HepG2 (cell line): ENCODE measurements around the gene ARIH2. TPM values are rescaled to one million over a fixed set of nuclear protein-coding genes. Genes with fewer than 3 reads are reported as not detected.

Experiments used
- ATAC-seq: fragments of 200-7000 bp; cut with Tn5 transposase; 3 replicates; pipeline ENCODE4 v1.9.1; 2020; ENCODE audit warnings: mild to moderate bottlenecking, moderate library complexity
- BruUV-seq: library from RNA; stranded (reverse); fragments of 400-500 nt; replicated peaks from 2 replicates; lab custom pipeline; 2021; lab: Mats Ljungman, UMichigan
- CTCF ChIA-PET: fragments of 300-600 bp; formaldehyde crosslinking; extraction: SDS; loops from one replicate; lab custom pipeline; 2021; ENCODE audit warnings: low total read pairs, inconsistent platforms, low intra/inter-chr PET ratio; lab: Yijun Ruan, JAX
- POLR2A ChIA-PET: fragments of 350-600 bp; sonication (Branson Sonifier 250); formaldehyde crosslinking; loops from one replicate; lab custom pipeline; 2020; ENCODE audit warnings: antibody characterized with exemption, inconsistent platforms; lab: Yijun Ruan, JAX
- DNase-seq: peaks from one replicate; pipeline ENCODE4 v3.0.0-alpha.2; 2015; ENCODE audit warnings: low spot score
- FAIRE-seq: peaks from 3 replicates; lab custom pipeline; 2011; peaks lifted over from hg19 to GRCh38; lab: Jason Lieb, UNC
- H2AFZ ChIP-seq: one replicate; pipeline ENCODE4 v1.6.1; 2011; ENCODE audit warnings: low read length, inconsistent platforms
- H3K27ac ChIP-seq: fragments of 300-600 bp; 3 replicates; pipeline ENCODE4 v1.8.0; 2011; ENCODE audit warnings: mixed run types, mild to moderate bottlenecking, mixed read lengths, low read length, inconsistent platforms; ENCODE audit not compliant: insufficient read depth; ENCODE audit errors: extremely low read length
- H3K27me3 ChIP-seq, 2 experiments: fragments of 200-600 bp in 1 of 2; 2 replicates in 1 of 2; 3 replicates in 1 of 2; pipeline versions ENCODE4 v1.6.0 to v1.8.0; 2011; ENCODE audit warnings: low read length in 2 of 2, mild to moderate bottlenecking in 2 of 2, moderate library complexity in 2 of 2, inconsistent platforms in 1 of 2; ENCODE audit not compliant: insufficient read depth in 2 of 2, control insufficient read depth in 1 of 2
- H3K36me3 ChIP-seq, 2 experiments: fragments of 200-600 bp in 1 of 2; replicated peaks in 1 of 2; 2 replicates in 1 of 2; 3 replicates in 1 of 2; pipeline versions ENCODE4 v1.5.1 to v1.8.0; 2011; ENCODE audit warnings: low read length in 2 of 2, inconsistent platforms in 1 of 2; ENCODE audit not compliant: insufficient read depth in 2 of 2, control insufficient read depth in 1 of 2
- H3K4me1 ChIP-seq: 2 replicates; pipeline ENCODE4 v1.5.1; 2012; ENCODE audit warnings: low read length, inconsistent platforms; ENCODE audit not compliant: insufficient read depth
- H3K4me2 ChIP-seq: 2 replicates; pipeline ENCODE4 v1.6.0; 2011; ENCODE audit warnings: low read depth, low read length, inconsistent platforms
- H3K4me3 ChIP-seq, 3 experiments: fragments of 200-600 bp in 1 of 3; sonication (generic), shearing (Covaris generic) in 1 of 3; replicated peaks in 1 of 3; 2 replicates each; pipeline ENCODE4 v1.5.1; 2011 to 2016; ENCODE audit warnings: low read length in 3 of 3, inconsistent platforms in 2 of 3, low read depth in 2 of 3, mild to moderate bottlenecking in 2 of 3, control low read depth in 1 of 3, mixed read lengths in 1 of 3; ENCODE audit not compliant: insufficient read depth in 1 of 3
- H3K79me2 ChIP-seq: one replicate; pipeline ENCODE4 v1.6.1; 2011; ENCODE audit warnings: low read length, inconsistent platforms; ENCODE audit not compliant: insufficient read depth
- H3K9ac ChIP-seq: 2 replicates; pipeline ENCODE4 v1.6.0; 2011; ENCODE audit warnings: mild to moderate bottlenecking, low read depth, low read length, inconsistent platforms; ENCODE audit not compliant: insufficient read depth
- H3K9me3 ChIP-seq: 2 replicates; pipeline ENCODE4 v1.5.1; 2012; ENCODE audit warnings: mild to moderate bottlenecking, low read length
- H4K20me1 ChIP-seq: 2 replicates; pipeline ENCODE4 v1.6.0; 2011; ENCODE audit warnings: inconsistent platforms, mild to moderate bottlenecking, low read length, moderate library complexity; ENCODE audit not compliant: insufficient read depth
- GATAD1 ChIP-seq: IDR thresholded peaks from 2 replicates; pipeline ENCODE4 v1.6.1; 2016; ENCODE audit warnings: missing genetic modification reagents, missing compliant biosample characterization
- HNRNPL ChIP-seq: fragments of 200-400 bp; formaldehyde crosslinking; IDR thresholded peaks from 2 replicates; pipeline ENCODE4 v1.6.1; 2017; ENCODE audit warnings: mild to moderate bottlenecking, low read depth, low read length
- HNRNPLL ChIP-seq: fragments of 200-400 bp; formaldehyde crosslinking; IDR thresholded peaks from 2 replicates; pipeline ENCODE4 v1.6.1; 2017; ENCODE audit warnings: mild to moderate bottlenecking, low read depth, low read length; ENCODE audit not compliant: poor library complexity, severe bottlenecking
- KLF9 ChIP-seq: IDR thresholded peaks from 2 replicates; pipeline ENCODE4 v1.6.1; 2016; ENCODE audit warnings: low read depth
- LBX2 ChIP-seq: sonication (generic); formaldehyde crosslinking; IDR thresholded peaks from 2 replicates; pipeline ENCODE4 v1.5.0; 2020; ENCODE audit warnings: missing genetic modification reagents, mild to moderate bottlenecking, borderline replicate concordance
- MAX ChIP-seq: IDR thresholded peaks from 2 replicates; pipeline ENCODE4 v1.6.1; 2012; ENCODE audit warnings: inconsistent platforms
- MIER2 ChIP-seq: IDR thresholded peaks from 2 replicates; pipeline ENCODE4 v1.6.1; 2016; ENCODE audit warnings: missing biosample characterization, missing genetic modification reagents
- MXI1 ChIP-seq: IDR thresholded peaks from 3 replicates; pipeline ENCODE4 v1.6.1; 2012; ENCODE audit warnings: low read depth, low read length, inconsistent platforms, borderline replicate concordance
- NR1H2 ChIP-seq: sonication (generic); formaldehyde crosslinking; IDR thresholded peaks from 2 replicates; pipeline ENCODE4 v1.8.1; 2022; ENCODE audit warnings: low read depth, missing genetic modification reagents, borderline replicate concordance
- POLR2G ChIP-seq: fragments of 200-400 bp; formaldehyde crosslinking; IDR thresholded peaks from 2 replicates; pipeline ENCODE4 v1.6.1; 2018; ENCODE audit warnings: mild to moderate bottlenecking, low read depth, low read length, moderate library complexity
- SALL2 ChIP-seq: sonication (generic); formaldehyde crosslinking; IDR thresholded peaks from 2 replicates; pipeline ENCODE4 v1.8.1; 2023; ENCODE audit warnings: mild to moderate bottlenecking, missing genetic modification reagents, inconsistent platforms
- SNAI1 ChIP-seq: sonication (generic); formaldehyde crosslinking; IDR thresholded peaks from 2 replicates; pipeline ENCODE4 v1.5.0; 2020; ENCODE audit warnings: mild to moderate bottlenecking, missing genetic modification reagents, borderline replicate concordance
- TCF12 ChIP-seq, 2 experiments: fragments of 450-650 bp in 1 of 2; sonication (generic) in 1 of 2; formaldehyde crosslinking in 1 of 2; IDR thresholded peaks; 2 replicates each; pipeline versions ENCODE4 v1.6.1 to v1.8.0; 2017 to 2022; ENCODE audit warnings: antibody characterized with exemption in 1 of 2, mild to moderate bottlenecking in 1 of 2, missing genetic modification reagents in 1 of 2, moderate library complexity in 1 of 2
- TEAD3 ChIP-seq: optimal IDR thresholded peaks from 2 replicates; pipeline ENCODE3; 2016; ENCODE audit warnings: borderline replicate concordance
- U2AF1 ChIP-seq: fragments of 200-400 bp; formaldehyde crosslinking; optimal IDR thresholded peaks from 2 replicates; pipeline ENCODE3; 2017; ENCODE audit warnings: mild to moderate bottlenecking, low read depth, low read length
- ZBTB4 ChIP-seq: sonication (generic); formaldehyde crosslinking; IDR thresholded peaks from 2 replicates; pipeline ENCODE4 v1.4.0; 2020; ENCODE audit warnings: missing genetic modification reagents, mild to moderate bottlenecking, borderline replicate concordance
- ZMYM3 ChIP-seq: sonication (generic); formaldehyde crosslinking; IDR thresholded peaks from 2 replicates; pipeline ENCODE4 v1.5.1; 2020; ENCODE audit warnings: mild to moderate bottlenecking, missing genetic modification reagents
- ZNF33A ChIP-seq: sonication (generic); formaldehyde crosslinking; IDR thresholded peaks from 2 replicates; pipeline ENCODE4 v1.5.1; 2020; ENCODE audit warnings: missing genetic modification reagents, mild to moderate bottlenecking, moderate library complexity, borderline replicate concordance
- ZNF569 ChIP-seq: sonication (generic); formaldehyde crosslinking; IDR thresholded peaks from 2 replicates; pipeline ENCODE4 v1.5.0; 2020; ENCODE audit warnings: mild to moderate bottlenecking, missing genetic modification reagents, moderate library complexity, borderline replicate concordance
- ZSCAN30 ChIP-seq: sonication (generic); formaldehyde crosslinking; IDR thresholded peaks from 2 replicates; pipeline ENCODE4 v1.5.0; 2020; ENCODE audit warnings: mild to moderate bottlenecking, missing genetic modification reagents
- WGBS: methylation state at CpG from one replicate; pipeline ENCODE4 v1.1.6; 2017; ENCODE audit warnings: low lambda C conversion rate; 5-methylcytosine and 5-hydroxymethylcytosine counted together
- in situ Hi-C: cut with HindIII; loops from 2 replicates; pipeline ENCODE4 v1.10.0; 2017; ENCODE audit warnings: low pct_unique_long_range_greater_than_20kb; ENCODE audit not compliant: extremely low pct_ligation_motif_present
- intact Hi-C: fragments of 100-400 bp; cut with micrococcal nuclease; formaldehyde crosslinking; loops from one replicate; pipeline ENCODE4 v1.10.0; 2022; ENCODE audit not compliant: unreplicated experiment
- polyA plus RNA-seq, 8 experiments: library from polyadenylated mRNA; depleted of rRNA in 3 of 8; stranded (reverse) in 7 of 8; unstranded in 1 of 8; fragments of >200 nt; fragmentation: Illumina TruSeq in 4 of 8; extraction: Trizol in 4 of 8; gene quantifications; 2 replicates each; pipeline versions ENCODE4 v1.2.1 to v1.2.3, GENCODE V29; 2011 to 2016; ENCODE audit warnings: low read depth in 4 of 8, missing spikeins in 1 of 8, mixed read lengths in 1 of 8; ENCODE audit not compliant: insufficient read depth in 1 of 8
- total RNA-seq, 5 experiments: library from RNA; depleted of rRNA; stranded (reverse); fragments of >200 nt; fragmentation: Illumina TruSeq; extraction: Trizol; gene quantifications; 2 replicates each; pipeline ENCODE4 v1.2.3, GENCODE V29; 2016; ENCODE audit warnings: low read depth in 1 of 5

Gene ARIH2
- total and polyA plus RNA-seq, 2 of the 13 experiments (the other 11 are each of a cell fraction or from before 2014, with no cell fraction given), result 64.8 to 83.3 TPM

GRCh38 chr3:49022688-49023171 lies 104.1 kb downstream of the ARIH2 start:
- Histone ChIP-seq H3K9me3 (no peaks in the 10 kb centered on the region), H3K4me2 (peak overlapping the region; percentile 89), H4K20me1 (no peaks in the 10 kb centered on the region), H3K4me3 (peak overlapping the region; percentile 80 to 96 (median 89)), H3K36me3 (peaks cover 16 to 30% of the 10 kb centered on the region in 2 experiments), H2AFZ (no peak overlapping the region), H3K27ac (peak overlapping the region; percentile 99), H3K9ac (peak overlapping the region; percentile 99), H3K79me2 (peaks cover 27% of the 10 kb centered on the region), H3K27me3 (no peaks in the 10 kb centered on the region; a peak in 1 of 5 replicates), H3K4me1 (peaks cover 50% of the 10 kb centered on the region)
- FAIRE-seq (no peak), ATAC-seq (no peak), DNase-seq (peak; percentile 39)
- WGBS, result 0% methylated on average over 2 of the region's 12 CpGs
- POLR2A ChIA-PET, result interaction anchor here (0.9 to 11.1 kb wide), 9 partner anchors 13 to 549 kb away, joined by 3 to 280 read pairs (median 12); partner anchors contain the start of genes LAMB2, QARS1, QRICH1 and RHOA
- CTCF ChIA-PET, result no interaction called here
- no TSS peak for BruUV-seq
- in situ Hi-C loops, result no loop called here
- intact Hi-C loops, result loop anchor here (5.0 kb wide), 1 partner anchor 70 kb away; the partner anchor contains the start of gene QRICH1
- TF ChIP-seq GATAD1 (no peak), U2AF1 (no peak), MAX (peak; percentile 20; the same call in 1 of the 2 replicates), NR1H2 (CRISPR knock-in tag) (no peak), MXI1 (0 out of 3 replicates have a peak, but pooled peaks have one; percentile 2), LBX2 (CRISPR knock-in tag) (no peak), SALL2 (0 out of 2 replicates have a peak, but pooled peaks have one; percentile 17), TEAD3 (peak; percentile 33), ZBTB4 (CRISPR knock-in tag) (no peak), ZSCAN30 (CRISPR knock-in tag) (peak; percentile 6; the same call in 1 of the 2 replicates), SNAI1 (CRISPR knock-in tag) (no peak), ZNF569 (CRISPR knock-in tag) (no peak), TCF12 (IDR thresholded peaks at IDR 0.05) (no peak), TCF12 (CRISPR knock-in tag; IDR thresholded peaks at IDR 0.05) (no peak), HNRNPLL (no peak), KLF9 (CRISPR knock-in tag) (0 out of 2 replicates have a peak, but pooled peaks have one; percentile 21), ZNF33A (CRISPR knock-in tag) (no peak), HNRNPL (0 out of 2 replicates have a peak, but pooled peaks have one; percentile 26), MIER2 (CRISPR knock-in tag) (no peak), ZMYM3 (CRISPR knock-in tag) (no peak), POLR2G (peak; percentile 61)
